Gastroesophageal sphincter (tissue), 3 donors: ENCODE results near the gene HS2ST1.

Source experiments
- CTCF ChIP-seq, 4 experiments: fragments of 200-600 bp in 2 of 4; fragments of 450-650 bp in 2 of 4; sonication (generic) in 1 of 4; IDR thresholded peaks; one replicate each; pipeline ENCODE4 v1.5.1; 2017 to 2019; ENCODE audit warnings: antibody characterized with exemption in 4 of 4, mild to moderate bottlenecking in 2 of 4, moderate library complexity in 2 of 4
- EP300 ChIP-seq: sonication (generic); formaldehyde crosslinking; IDR thresholded peaks from one replicate; pipeline ENCODE4 v1.6.1; 2017; ENCODE audit warnings: antibody characterized with exemption, mild to moderate bottlenecking
- POLR2A ChIP-seq, 2 donors: fragments of 450-650 bp; IDR thresholded peaks; one replicate each; pipeline ENCODE4 v1.6.1; 2017; ENCODE audit warnings: antibody characterized with exemption in 2 of 2, mild to moderate bottlenecking in 2 of 2, moderate library complexity in 1 of 2
- POLR2AphosphoS5 ChIP-seq: sonication (generic); formaldehyde crosslinking; IDR thresholded peaks from one replicate; pipeline ENCODE4 v1.6.1; 2017; ENCODE audit warnings: antibody characterized with exemption

- TF ChIP-seq CTCF (IDR thresholded peaks at IDR 0.05) (no peak), POLR2AphosphoS5 (no peak), POLR2A (IDR thresholded peaks at IDR 0.05) (no peak), EP300 (no peak)
Observed at GRCh38 chr1:86993269-86993985, 79.0 kb downstream of the HS2ST1 start.
